MM.1S (cell line): ENCODE data around the gene AADACL4.

Experiments used
- DNase-seq: peaks from one replicate; pipeline ENCODE4 v3.0.0-alpha.2; 2015
- H2AFZ ChIP-seq: fragments of 300-600 bp; sonication (generic); 2 replicates; pipeline ENCODE4 v1.6.0; 2016; ENCODE audit warnings: antibody characterized with exemption, low read length
- H3F3A ChIP-seq: fragments of 300-600 bp; sonication (generic); 2 replicates; pipeline ENCODE4 v1.6.1; 2016; ENCODE audit warnings: mild to moderate bottlenecking, antibody characterized with exemption, low read length, moderate library complexity, mixed read lengths; ENCODE audit not compliant: insufficient read depth
- H3K27ac ChIP-seq: fragments of 300-600 bp; sonication (generic); 2 replicates; pipeline ENCODE4 v1.5.1; 2016; ENCODE audit warnings: mild to moderate bottlenecking, low read length
- H3K27me3 ChIP-seq: fragments of 300-600 bp; sonication (generic); replicated peaks from 2 replicates; pipeline ENCODE4 v1.6.0; 2016; ENCODE audit warnings: low read length; ENCODE audit not compliant: insufficient read depth
- H3K36me3 ChIP-seq: fragments of 300-600 bp; sonication (generic); replicated peaks from 2 replicates; pipeline ENCODE4 v1.6.1; 2016; ENCODE audit warnings: mild to moderate bottlenecking, low read length, mixed read lengths; ENCODE audit not compliant: insufficient read depth
- H3K4me1 ChIP-seq: fragments of 300-600 bp; sonication (generic); 2 replicates; pipeline ENCODE4 v1.6.1; 2016; ENCODE audit warnings: low read length, mixed read lengths
- H3K4me2 ChIP-seq: fragments of 300-600 bp; sonication (generic); 2 replicates; pipeline ENCODE4 v1.6.0; 2016; ENCODE audit warnings: low read depth, low read length
- H3K4me3 ChIP-seq: fragments of 300-600 bp; sonication (generic); 2 replicates; pipeline ENCODE4 v1.5.1; 2016; ENCODE audit warnings: low read length, mixed read lengths
- H3K79me2 ChIP-seq: fragments of 300-600 bp; sonication (generic); 2 replicates; pipeline ENCODE4 v1.6.1; 2016; ENCODE audit warnings: mixed run types, low read length, mixed read lengths
- H3K9ac ChIP-seq: fragments of 300-600 bp; sonication (generic); 2 replicates; pipeline ENCODE4 v1.6.1; 2016; ENCODE audit warnings: low read length, mixed read lengths
- H3K9me2 ChIP-seq: fragments of 300-600 bp; sonication (generic); replicated peaks from 2 replicates; pipeline ENCODE4 v1.6.1; 2016; ENCODE audit warnings: mild to moderate bottlenecking, low read length, mixed read lengths; ENCODE audit not compliant: insufficient read depth
- H3K9me3 ChIP-seq: fragments of 300-600 bp; sonication (generic); replicated peaks from 2 replicates; pipeline ENCODE4 v1.6.1; 2016; ENCODE audit warnings: mild to moderate bottlenecking, low read length, mixed read lengths; ENCODE audit not compliant: insufficient read depth
- H4K20me1 ChIP-seq: fragments of 300-600 bp; sonication (generic); 2 replicates; pipeline ENCODE4 v1.6.1; 2016; ENCODE audit warnings: mild to moderate bottlenecking, low read length, moderate library complexity, mixed read lengths; ENCODE audit not compliant: insufficient read depth
- CTCF ChIP-seq: fragments of 300-600 bp; sonication (generic); IDR thresholded peaks from 2 replicates; pipeline ENCODE4 v1.5.1; 2016; ENCODE audit warnings: antibody characterized with exemption, low read length, mixed read lengths
- EZH2 ChIP-seq: fragments of 300-600 bp; sonication (generic); optimal IDR thresholded peaks from 2 replicates; pipeline ENCODE3; 2017; ENCODE audit warnings: low read depth, mild to moderate bottlenecking, antibody characterized with exemption, low read length, mixed read lengths
- EZH2phosphoT487 ChIP-seq: fragments of 300-600 bp; sonication (generic); IDR thresholded peaks from 2 replicates; pipeline ENCODE4 v1.6.1; 2018; ENCODE audit warnings: antibody characterized with exemption, low read length

AADACL4 gene

DNA sequence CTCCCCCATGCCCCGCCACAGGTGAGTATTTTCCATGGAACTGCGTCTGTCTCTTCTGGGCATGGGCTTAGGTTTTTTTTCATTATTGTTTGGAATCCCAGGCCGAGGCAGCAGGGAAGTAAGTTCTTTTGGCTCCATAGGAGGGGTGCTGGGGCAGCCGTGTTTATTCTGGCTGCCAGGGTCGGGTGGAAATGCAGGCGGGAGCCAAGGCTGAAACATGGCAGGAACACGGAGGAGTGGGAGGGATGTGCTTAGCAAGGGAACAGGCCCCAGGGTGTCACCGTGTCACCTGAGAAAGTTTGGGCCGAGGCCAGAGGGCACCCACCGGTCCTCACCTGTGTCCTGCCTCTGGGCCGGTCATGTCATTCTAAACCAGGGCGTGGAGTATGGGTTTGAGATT, 21.4 kb upstream of the AADACL4 start:
- peaks cover 8% of the 10 kb centered on the region for H3K27me3 ChIP-seq

DNA sequence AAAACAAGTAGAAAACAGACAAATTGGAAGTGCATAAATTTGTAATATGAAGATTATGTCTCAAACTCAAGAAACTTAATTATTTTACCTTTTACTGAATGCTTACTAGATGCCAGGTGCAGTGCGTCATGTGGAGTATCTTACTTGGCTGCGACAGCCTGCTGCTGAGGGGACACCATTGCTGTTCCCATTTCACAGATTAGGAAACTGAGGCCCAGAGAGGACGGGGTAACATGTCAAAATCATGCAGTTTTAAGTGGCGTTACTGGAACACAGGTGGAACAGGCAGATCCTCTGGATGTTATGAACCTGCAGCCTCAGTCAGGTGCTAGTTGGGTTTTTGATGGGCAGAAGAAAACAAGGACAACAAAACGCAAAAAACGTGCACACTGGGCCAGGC, 18.6 kb upstream of the AADACL4 start:
- H3K9me2 ChIP-seq: no peaks in the 10 kb centered on the region
- H3K9me3 ChIP-seq: no peaks in the 10 kb centered on the region
- H3K79me2 ChIP-seq: no peaks in the 10 kb centered on the region
- no peak overlapping the region for H2AFZ ChIP-seq
- no peaks in the 10 kb centered on the region for H3K36me3 ChIP-seq
- no peaks in the 10 kb centered on the region for H4K20me1 ChIP-seq
- H3F3A ChIP-seq: no peaks in the 10 kb centered on the region
- DNase-seq: no peak
- no peak overlapping the region for H3K4me3 ChIP-seq
- peaks cover 4% of the 10 kb centered on the region for H3K4me1 ChIP-seq
- H3K9ac ChIP-seq: no peak overlapping the region
- no peak overlapping the region for H3K4me2 ChIP-seq
- H3K27me3 ChIP-seq: peaks cover 7% of the 10 kb centered on the region; the same call in 1 of the 2 replicates
- no peak overlapping the region for H3K27ac ChIP-seq
- TF ChIP-seq EZH2phosphoT487 (no peak), EZH2 (no peak)

More for the DNA sequence above, 21.4 kb upstream of the AADACL4 start:
- Histone ChIP-seq H3K27ac (no peak overlapping the region), H2AFZ (no peak overlapping the region), H3K36me3 (no peaks in the 10 kb centered on the region), H3K4me1 (peaks cover 13% of the 10 kb centered on the region), H3K4me2 (no peak overlapping the region), H3K4me3 (no peak overlapping the region), H3F3A (peaks cover 13% of the 10 kb centered on the region; the same call in 1 of the 2 replicates), H3K9me3 (no peaks in the 10 kb centered on the region), H3K79me2 (no peaks in the 10 kb centered on the region), H4K20me1 (no peaks in the 10 kb centered on the region), H3K9me2 (no peaks in the 10 kb centered on the region), H3K9ac (no peak overlapping the region)
- TF ChIP-seq EZH2 (no peak), EZH2phosphoT487 (no peak), CTCF (no peak)
- no peak for DNase-seq

GRCh38 chr1:12626888-12627287, 17.0 kb upstream of the AADACL4 start:
- H3K27ac ChIP-seq: no peak overlapping the region
- no peak overlapping the region for H3K4me3 ChIP-seq
- no peak overlapping the region for H3K9ac ChIP-seq
- no peak overlapping the region for H3K4me2 ChIP-seq
- no peaks in the 10 kb centered on the region for H3K4me1 ChIP-seq
- H3K36me3 ChIP-seq: no peaks in the 10 kb centered on the region
- H3K9me2 ChIP-seq: no peaks in the 10 kb centered on the region
- no peaks in the 10 kb centered on the region for H3F3A ChIP-seq
- H3K27me3 ChIP-seq: peaks cover 14% of the 10 kb centered on the region; the same call in 1 of the 2 replicates
- H4K20me1 ChIP-seq: no peaks in the 10 kb centered on the region
- H3K79me2 ChIP-seq: no peaks in the 10 kb centered on the region
- H2AFZ ChIP-seq: no peak overlapping the region
- TF ChIP-seq EZH2phosphoT487: no peak
- DNase-seq: no peak
- H3K9me3 ChIP-seq: no peaks in the 10 kb centered on the region

DNA sequence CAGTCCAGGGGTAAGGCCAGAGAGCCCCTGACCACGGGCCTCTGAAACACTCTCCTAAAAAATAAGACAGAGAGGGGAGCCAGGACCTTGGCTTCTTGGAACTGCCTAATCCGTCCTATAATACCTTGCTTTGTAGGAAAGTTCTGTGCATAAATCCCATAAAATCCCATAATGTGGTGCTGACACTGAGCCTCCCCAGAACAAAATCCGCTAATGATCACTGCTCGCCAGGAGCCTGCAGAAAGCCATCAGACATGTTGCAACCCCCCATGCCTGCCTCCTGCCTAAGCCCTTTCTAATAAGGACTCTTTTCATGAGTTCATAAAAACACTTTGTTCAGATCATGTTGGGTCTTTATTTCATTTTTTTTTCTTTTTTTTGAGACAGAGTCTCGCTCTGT, 16.6 kb upstream of the AADACL4 start:
- Histone ChIP-seq H3K9me2 (no peaks in the 10 kb centered on the region), H3K27ac (no peak overlapping the region), H3K4me3 (no peak overlapping the region), H3K27me3 (peaks cover 13% of the 10 kb centered on the region; the same call in 1 of the 2 replicates), H3F3A (no peaks in the 10 kb centered on the region), H2AFZ (no peak overlapping the region), H4K20me1 (no peaks in the 10 kb centered on the region), H3K4me1 (no peaks in the 10 kb centered on the region), H3K79me2 (no peaks in the 10 kb centered on the region), H3K4me2 (no peak overlapping the region), H3K36me3 (no peaks in the 10 kb centered on the region), H3K9me3 (no peaks in the 10 kb centered on the region), H3K9ac (no peak overlapping the region)
- no peak for DNase-seq
- TF ChIP-seq EZH2phosphoT487 (no peak), CTCF (no peak), EZH2 (no peak)
